Adrenal gland (tissue), 5 donors: ENCODE results near the gene CLPX.

Source experiments
- POLR2A ChIP-seq, 2 donors: fragments of 450-650 bp; IDR thresholded peaks; one replicate each; pipeline ENCODE4 v1.6.1; 2017; ENCODE audit warnings: antibody characterized with exemption in 2 of 2, mild to moderate bottlenecking in 2 of 2, moderate library complexity in 1 of 2
- TF ChIP-seq, protein P1 (sequence below), 6 experiments: fragments of 450-650 bp in 4 of 6; fragments of 200-600 bp in 2 of 6; sonication (generic) in 1 of 6; IDR thresholded peaks; 1 replicate in 5 of 6; 2 replicates in 1 of 6; pipeline versions ENCODE4 v1.5.1 to v1.8.0; 2016 to 2021; ENCODE audit warnings: antibody characterized with exemption in 6 of 6, mild to moderate bottlenecking in 2 of 6, moderate library complexity in 1 of 6
- donor health status: DM: no; HTN: no; CAD: no.

DNA sequence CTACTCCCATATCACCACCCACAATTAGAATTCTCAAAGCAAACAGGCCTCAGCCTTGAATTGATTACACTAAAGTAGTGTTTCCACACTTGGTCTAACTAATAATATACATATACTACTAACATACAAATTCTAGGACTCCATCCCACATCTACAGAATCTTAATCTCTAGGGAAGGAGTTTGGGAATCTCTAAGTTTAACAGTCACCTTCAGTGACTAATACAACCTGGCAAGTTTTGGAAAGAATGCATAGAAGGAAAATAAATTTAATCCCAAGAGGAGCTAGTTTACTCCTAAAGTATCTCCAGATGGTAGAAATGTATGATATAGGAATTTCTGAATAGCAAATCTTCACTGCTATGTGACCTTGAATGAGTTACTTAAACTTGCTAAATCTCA lies 9.1 kb downstream of the CLPX start:
- TF ChIP-seq POLR2A (IDR thresholded peaks at IDR 0.05) = no peak
- TF ChIP-seq, protein P1, sequence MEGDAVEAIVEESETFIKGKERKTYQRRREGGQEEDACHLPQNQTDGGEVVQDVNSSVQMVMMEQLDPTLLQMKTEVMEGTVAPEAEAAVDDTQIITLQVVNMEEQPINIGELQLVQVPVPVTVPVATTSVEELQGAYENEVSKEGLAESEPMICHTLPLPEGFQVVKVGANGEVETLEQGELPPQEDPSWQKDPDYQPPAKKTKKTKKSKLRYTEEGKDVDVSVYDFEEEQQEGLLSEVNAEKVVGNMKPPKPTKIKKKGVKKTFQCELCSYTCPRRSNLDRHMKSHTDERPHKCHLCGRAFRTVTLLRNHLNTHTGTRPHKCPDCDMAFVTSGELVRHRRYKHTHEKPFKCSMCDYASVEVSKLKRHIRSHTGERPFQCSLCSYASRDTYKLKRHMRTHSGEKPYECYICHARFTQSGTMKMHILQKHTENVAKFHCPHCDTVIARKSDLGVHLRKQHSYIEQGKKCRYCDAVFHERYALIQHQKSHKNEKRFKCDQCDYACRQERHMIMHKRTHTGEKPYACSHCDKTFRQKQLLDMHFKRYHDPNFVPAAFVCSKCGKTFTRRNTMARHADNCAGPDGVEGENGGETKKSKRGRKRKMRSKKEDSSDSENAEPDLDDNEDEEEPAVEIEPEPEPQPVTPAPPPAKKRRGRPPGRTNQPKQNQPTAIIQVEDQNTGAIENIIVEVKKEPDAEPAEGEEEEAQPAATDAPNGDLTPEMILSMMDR (IDR thresholded peaks at IDR 0.05) = no peak
